Measurements from ENCODE around the gene CDK5RAP2. TPM values are rescaled to one million over a fixed set of nuclear protein-coding genes. Genes with fewer than 3 reads are reported as not detected.

The CDK5RAP2 gene
- total RNA-seq, 1 donor: 21.2 TPM

DNA sequence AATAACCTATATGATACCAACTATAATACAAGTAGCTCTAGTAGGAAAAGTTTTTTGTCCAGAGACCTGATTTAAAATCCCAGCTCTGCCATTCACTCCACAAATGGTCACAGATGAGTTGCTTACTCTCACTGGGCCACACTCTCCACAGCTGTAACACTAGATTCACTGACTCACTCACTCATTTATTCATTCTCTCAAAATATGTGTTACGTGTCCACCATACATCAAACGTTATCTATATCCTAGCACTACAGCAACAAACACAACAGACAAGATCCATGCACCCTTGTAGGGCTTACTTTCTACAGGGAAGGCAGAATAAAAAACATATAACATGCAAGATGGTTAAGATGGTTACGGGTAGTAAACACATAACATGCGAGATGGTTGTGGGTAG is 146.3 kb downstream of the CDK5RAP2 start:
- H3K4me3 ChIP-seq (ENCODE audit: low read depth, low read length): no peak overlapping the region
- no peak for DNase-seq (ENCODE audit: low read depth)
- TF ChIP-seq, protein P1, sequence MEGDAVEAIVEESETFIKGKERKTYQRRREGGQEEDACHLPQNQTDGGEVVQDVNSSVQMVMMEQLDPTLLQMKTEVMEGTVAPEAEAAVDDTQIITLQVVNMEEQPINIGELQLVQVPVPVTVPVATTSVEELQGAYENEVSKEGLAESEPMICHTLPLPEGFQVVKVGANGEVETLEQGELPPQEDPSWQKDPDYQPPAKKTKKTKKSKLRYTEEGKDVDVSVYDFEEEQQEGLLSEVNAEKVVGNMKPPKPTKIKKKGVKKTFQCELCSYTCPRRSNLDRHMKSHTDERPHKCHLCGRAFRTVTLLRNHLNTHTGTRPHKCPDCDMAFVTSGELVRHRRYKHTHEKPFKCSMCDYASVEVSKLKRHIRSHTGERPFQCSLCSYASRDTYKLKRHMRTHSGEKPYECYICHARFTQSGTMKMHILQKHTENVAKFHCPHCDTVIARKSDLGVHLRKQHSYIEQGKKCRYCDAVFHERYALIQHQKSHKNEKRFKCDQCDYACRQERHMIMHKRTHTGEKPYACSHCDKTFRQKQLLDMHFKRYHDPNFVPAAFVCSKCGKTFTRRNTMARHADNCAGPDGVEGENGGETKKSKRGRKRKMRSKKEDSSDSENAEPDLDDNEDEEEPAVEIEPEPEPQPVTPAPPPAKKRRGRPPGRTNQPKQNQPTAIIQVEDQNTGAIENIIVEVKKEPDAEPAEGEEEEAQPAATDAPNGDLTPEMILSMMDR (IDR thresholded peaks at IDR 0.05; ENCODE audit: insufficient read depth, low read depth, low read length): no peak

DNA sequence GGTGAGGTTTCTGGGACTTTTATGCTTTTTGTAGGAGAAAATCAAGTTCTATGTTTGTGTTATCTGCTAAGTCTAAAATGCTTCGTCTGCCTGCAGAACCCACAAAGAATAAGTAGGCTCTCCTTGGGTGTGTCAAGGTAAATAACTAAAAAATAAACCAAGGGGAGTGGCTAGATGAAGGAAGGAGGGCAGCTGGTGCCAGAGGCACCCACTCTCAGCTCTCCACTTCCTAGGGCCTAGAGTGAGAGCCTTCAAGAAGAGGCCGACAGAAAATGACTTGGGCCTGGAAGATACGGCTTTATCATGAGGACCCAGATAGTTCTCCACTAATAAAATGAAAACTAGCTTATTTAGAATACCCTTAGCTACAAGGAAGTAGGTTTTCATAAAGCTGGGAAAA is 147.4 kb downstream of the CDK5RAP2 start:
- no peak for DNase-seq (ENCODE audit: low read depth)

DNA sequence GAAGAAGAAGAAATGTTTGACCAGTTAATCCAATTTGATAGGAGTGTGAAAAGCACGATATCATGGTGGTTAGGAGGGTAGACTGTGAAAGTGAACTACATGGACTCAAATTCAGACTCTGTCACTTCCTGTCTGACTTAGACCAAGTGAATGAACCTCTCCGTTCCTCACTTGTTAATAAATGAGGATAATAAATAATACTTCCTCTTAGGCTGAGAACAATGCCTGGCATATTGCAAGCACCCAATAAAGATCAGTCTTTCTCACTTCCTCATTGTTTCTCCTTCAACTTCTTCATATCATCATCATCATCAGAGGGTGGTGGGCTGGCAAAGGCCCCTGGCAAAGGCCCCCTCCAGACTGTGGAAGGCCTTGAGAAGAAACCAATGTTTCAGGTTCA is 148.7 kb downstream of the CDK5RAP2 start:
- TF ChIP-seq, protein P1 (IDR thresholded peaks at IDR 0.05; ENCODE audit: insufficient read depth, low read depth, low read length): no peak
- H3K4me3 ChIP-seq (ENCODE audit: low read depth, low read length): no peak overlapping the region
- no peak for DNase-seq (ENCODE audit: low read depth)

More for the DNA sequence above, 147.4 kb downstream of the CDK5RAP2 start:
- TF ChIP-seq, protein P1 (IDR thresholded peaks at IDR 0.05; ENCODE audit: insufficient read depth, low read depth, low read length): no peak
- H3K4me3 ChIP-seq (ENCODE audit: low read depth, low read length): no peak overlapping the region

DNA sequence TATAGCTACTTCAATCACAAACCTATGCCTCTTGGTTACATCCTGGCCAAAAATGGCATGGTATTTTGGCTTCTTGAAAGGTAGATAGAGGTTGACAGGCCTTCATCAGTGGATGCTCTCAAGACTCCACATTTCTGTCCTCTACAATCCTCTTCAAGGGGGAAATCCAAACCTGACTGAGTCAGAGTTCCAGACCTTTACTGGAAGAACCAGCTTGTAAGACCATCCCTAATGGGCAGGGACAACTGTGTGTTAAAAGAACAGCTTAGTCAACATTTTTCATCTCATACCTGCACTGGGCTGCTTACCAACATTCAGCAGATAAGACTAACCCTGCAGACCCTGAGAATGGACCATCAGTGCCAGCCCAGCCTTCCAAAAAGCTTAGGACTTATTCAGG is 155.7 kb downstream of the CDK5RAP2 start:
- TF ChIP-seq, protein P1 (IDR thresholded peaks at IDR 0.05; ENCODE audit: insufficient read depth, low read depth, low read length): no peak
- DNase-seq (ENCODE audit: low read depth): no peak
- no peak overlapping the region for H3K4me3 ChIP-seq (ENCODE audit: low read depth, low read length)

DNA sequence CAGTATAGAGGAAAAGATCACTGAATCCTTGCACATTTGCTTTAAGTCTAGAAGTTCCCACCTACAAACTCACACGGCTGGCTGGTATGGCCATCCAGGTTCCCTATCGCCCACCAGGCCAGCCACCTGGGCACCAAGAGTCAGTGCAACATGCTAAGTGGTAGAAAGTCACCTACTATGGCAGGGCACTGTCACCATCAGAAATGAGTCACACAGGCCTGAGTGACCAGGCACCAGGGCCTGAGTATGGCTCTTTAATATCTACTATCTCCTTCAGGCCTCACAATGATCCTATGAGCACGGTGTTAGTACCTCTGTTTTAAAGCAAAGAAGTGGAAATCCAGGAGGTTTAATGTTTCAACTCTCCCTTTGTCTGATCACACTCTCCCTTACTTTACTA is 156.2 kb downstream of the CDK5RAP2 start:
- TF ChIP-seq, protein P1 (IDR thresholded peaks at IDR 0.05; ENCODE audit: insufficient read depth, low read depth, low read length): no peak

DNA sequence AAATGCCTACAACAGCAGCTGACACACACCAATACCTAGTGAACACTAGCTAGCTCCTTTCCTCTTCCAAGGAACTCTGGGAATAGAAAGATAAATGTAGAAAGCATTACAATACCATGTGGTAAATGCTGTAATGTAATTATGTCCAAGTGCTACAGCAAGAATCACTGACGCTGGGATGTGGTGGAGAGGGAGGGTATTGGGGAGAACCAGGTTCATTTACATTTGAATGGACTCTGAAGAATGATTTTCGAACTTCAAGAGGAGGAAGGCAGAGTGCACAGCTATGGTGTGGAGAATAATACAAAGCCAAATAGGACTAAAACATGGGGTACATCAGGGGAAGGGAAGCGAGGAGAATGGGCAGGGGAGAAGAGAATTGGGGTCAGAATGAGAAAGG is 158.0 kb downstream of the CDK5RAP2 start:
- TF ChIP-seq, protein P1 (IDR thresholded peaks at IDR 0.05; ENCODE audit: insufficient read depth, low read depth, low read length): no peak
- no peak for DNase-seq (ENCODE audit: low read depth)
- H3K4me3 ChIP-seq (ENCODE audit: low read depth, low read length): no peak overlapping the region

More for the DNA sequence above, 156.2 kb downstream of the CDK5RAP2 start:
- H3K4me3 ChIP-seq (ENCODE audit: low read depth, low read length): no peak overlapping the region
- DNase-seq (ENCODE audit: low read depth): no peak

DNA sequence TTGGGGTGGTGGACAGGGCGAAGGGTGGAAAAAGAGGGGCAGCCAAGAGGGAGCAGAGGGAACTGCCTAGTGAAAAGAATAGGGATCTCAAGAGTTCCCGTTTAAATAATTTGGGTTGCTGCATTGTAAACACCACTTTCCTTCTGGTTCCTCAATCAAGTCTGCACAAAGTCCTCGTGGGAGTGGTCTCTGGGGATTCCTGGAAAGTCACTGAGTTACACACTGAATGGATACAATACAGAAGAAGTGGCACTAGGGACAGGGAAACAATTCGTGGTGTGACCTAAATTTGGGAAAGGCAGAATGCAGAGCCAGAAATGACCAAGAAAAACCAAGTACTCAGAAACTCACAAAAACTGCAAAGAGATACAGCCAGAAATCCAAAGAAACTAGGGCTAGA is 161.7 kb downstream of the CDK5RAP2 start:
- H3K4me3 ChIP-seq (ENCODE audit: low read depth, low read length): no peak overlapping the region
- TF ChIP-seq, protein P1 (IDR thresholded peaks at IDR 0.05; ENCODE audit: insufficient read depth, low read depth, low read length): no peak
- DNase-seq (ENCODE audit: low read depth): no peak
